Stimulated activated CD8-positive, alpha-beta memory T cell treated with anti-CD3 and anti-CD28 coated beads, Interleukin-2, amount 100 ng/mL, for 48 hours (primary cell): Measurements from ENCODE around the gene TRIM25.

Experiments used
- DNase-seq, 2 donors: peaks; one replicate each; pipeline ENCODE4 v3.0.0-alpha.2; 2020; ENCODE audit warnings: low read depth in 2 of 2

Gene TRIM25

GRCh38 chr17:56867948-56868376 is 45.9 kb downstream of the TRIM25 start:
- DNase-seq = no peak

GRCh38 chr17:56866496-56866895 is 47.4 kb downstream of the TRIM25 start:
- no peak for DNase-seq

GRCh38 chr17:56866076-56866475 is 47.8 kb downstream of the TRIM25 start:
- no peak for DNase-seq

GRCh38 chr17:56863974-56864373 is 49.9 kb downstream of the TRIM25 start:
- DNase-seq = no peak

- no peak for DNase-seq
These were observed 52.0 kb downstream of the TRIM25 start for GRCh38 chr17:56861899-56862298.

GRCh38 chr17:56851008-56851407 is 62.8 kb downstream of the TRIM25 start:
- DNase-seq = no peak

GRCh38 chr17:56850591-56850990 is 63.3 kb downstream of the TRIM25 start:
- no peak for DNase-seq

- DNase-seq = no peak
These were observed 64.7 kb downstream of the TRIM25 start for GRCh38 chr17:56849131-56849530.

GRCh38 chr17:56847106-56847505 is 66.7 kb downstream of the TRIM25 start:
- DNase-seq = no peak

GRCh38 chr17:56845934-56846333 is 67.9 kb downstream of the TRIM25 start:
- DNase-seq = no peak

GRCh38 chr17:56842577-56842976 is 71.3 kb downstream of the TRIM25 start:
- DNase-seq = no peak

GRCh38 chr17:56838687-56839086 is 75.2 kb downstream of the TRIM25 start:
- DNase-seq = no peak
